K562 (cell line): ENCODE results near the gene TBX10. TPM values are rescaled to one million over a fixed set of nuclear protein-coding genes. Genes with fewer than 3 reads are reported as not detected.

Experiments used
- ATAC-seq: fragments of 200-7000 bp; cut with Tn5 transposase; 3 replicates; pipeline ENCODE4 v1.9.1; 2020; ENCODE audit warnings: moderate library complexity
- BruUV-seq: library from RNA; stranded (reverse); fragments of 400-500 nt; replicated peaks from 2 replicates; lab custom pipeline; 2021; lab: Mats Ljungman, UMichigan
- CTCF ChIA-PET: fragments of 300-600 bp; formaldehyde crosslinking; extraction: SDS; loops from one replicate; lab custom pipeline; 2021; ENCODE audit warnings: low intra/inter-chr PET ratio; lab: Yijun Ruan, JAX
- POLR2A ChIA-PET: fragments of 300-600, 350-650 bp; sonication (Branson Sonifier 250); formaldehyde crosslinking; extraction: SDS; loops from one replicate; lab custom pipeline; 2021; ENCODE audit warnings: antibody characterized with exemption, inconsistent platforms; lab: Yijun Ruan, JAX
- DNase-seq, 4 experiments: peaks; one replicate each; pipeline versions ENCODE4 v3.0.0 to v3.0.0-alpha.2; 2011 to 2018; ENCODE audit warnings: low spot score in 3 of 4, mixed read lengths in 3 of 4; ENCODE audit errors: extremely low read depth in 1 of 4
- FAIRE-seq: peaks from 2 replicates; lab custom pipeline; 2011; peaks lifted over from hg19 to GRCh38; lab: Jason Lieb, UNC
- H2AFZ ChIP-seq: 2 replicates; pipeline ENCODE4 v1.6.0; 2011; ENCODE audit warnings: low read depth, low read length, control low read depth, inconsistent platforms
- H3K27ac ChIP-seq: fragments of 200-600 bp; 3 replicates; pipeline ENCODE4 v1.8.0; 2011; ENCODE audit warnings: low read depth, mild to moderate bottlenecking, control low read depth, inconsistent platforms, low read length, moderate library complexity, mixed read lengths; ENCODE audit errors: extremely low read depth
- H3K27me3 ChIP-seq, 2 experiments: fragments of 300-600 bp in 1 of 2; 2 replicates in 1 of 2; 3 replicates in 1 of 2; pipeline versions ENCODE4 v1.6.0 to v1.8.0; 2011; ENCODE audit warnings: inconsistent platforms in 2 of 2, low read length in 2 of 2, mild to moderate bottlenecking in 1 of 2, mixed read lengths in 1 of 2, moderate library complexity in 1 of 2; ENCODE audit not compliant: control insufficient read depth in 2 of 2, insufficient read depth in 2 of 2
- H3K36me3 ChIP-seq: fragments of 300-600 bp; 3 replicates; pipeline ENCODE4 v1.8.0; 2011; ENCODE audit warnings: mild to moderate bottlenecking, low read length, inconsistent platforms; ENCODE audit not compliant: control insufficient read depth, insufficient read depth
- H3K4me1 ChIP-seq, 2 experiments: fragments of 200-600 bp in 1 of 2; replicated peaks in 1 of 2; 2 replicates in 1 of 2; 3 replicates in 1 of 2; pipeline versions ENCODE4 v1.5.1 to v1.8.0; 2011; ENCODE audit warnings: inconsistent platforms in 2 of 2, low read length in 2 of 2, mild to moderate bottlenecking in 1 of 2, mixed read lengths in 1 of 2, moderate library complexity in 1 of 2; ENCODE audit not compliant: control insufficient read depth in 2 of 2, insufficient read depth in 2 of 2
- H3K4me2 ChIP-seq: 2 replicates; pipeline ENCODE4 v1.6.1; 2011; ENCODE audit warnings: low read length, control low read depth, inconsistent platforms, mixed read lengths; ENCODE audit not compliant: insufficient read depth
- H3K4me3 ChIP-seq: fragments of 200-600 bp; sonication (generic), shearing (Covaris generic); 2 replicates; pipeline ENCODE4 v1.5.1; 2016; ENCODE audit warnings: control low read depth, inconsistent platforms
- H3K79me2 ChIP-seq: fragments of 200-600 bp; 3 replicates; pipeline ENCODE4 v1.8.0; 2011; ENCODE audit warnings: low read length, inconsistent platforms; ENCODE audit not compliant: control insufficient read depth, insufficient read depth
- H3K9ac ChIP-seq, 2 experiments: 2 replicates each; pipeline versions ENCODE4 v1.6.0 to v1.6.1; 2011; ENCODE audit warnings: low read depth in 2 of 2, low read length in 2 of 2, control low read depth in 1 of 2, inconsistent platforms in 1 of 2, mild to moderate bottlenecking in 1 of 2, mixed read lengths in 1 of 2; ENCODE audit not compliant: insufficient read depth in 1 of 2
- H3K9me1 ChIP-seq: one replicate; pipeline ENCODE4 v1.6.0; 2011; ENCODE audit warnings: inconsistent platforms, mild to moderate bottlenecking, low read length, moderate library complexity; ENCODE audit not compliant: control insufficient read depth, insufficient read depth
- H3K9me3 ChIP-seq: replicated peaks from 2 replicates; pipeline ENCODE4 v1.5.1; 2011; ENCODE audit warnings: low read depth, low read length, inconsistent platforms; ENCODE audit not compliant: control insufficient read depth, insufficient read depth
- H4K20me1 ChIP-seq: replicated peaks from 2 replicates; pipeline ENCODE4 v1.6.1; 2011; ENCODE audit warnings: low read length, inconsistent platforms, mixed read lengths; ENCODE audit not compliant: control insufficient read depth, insufficient read depth
- ARID1B ChIP-seq: fragments of 450-650 bp; IDR thresholded peaks from 2 replicates; pipeline ENCODE4 v1.6.1; 2016; ENCODE audit warnings: antibody characterized with exemption, mild to moderate bottlenecking, inconsistent platforms
- NR2F6 ChIP-seq: fragments of 450-650 bp; formaldehyde crosslinking; IDR thresholded peaks from 2 replicates; pipeline ENCODE4 v1.4.0; 2020; ENCODE audit warnings: mild to moderate bottlenecking
- RERE ChIP-seq: sonication (generic); formaldehyde crosslinking; IDR thresholded peaks from 2 replicates; pipeline ENCODE4 v1.8.0; 2023; ENCODE audit warnings: missing genetic modification reagents, mild to moderate bottlenecking, borderline replicate concordance
- SIN3A ChIP-seq, 2 experiments: fragments of 150-350 bp in 1 of 2; IDR thresholded peaks; 2 replicates each; pipeline ENCODE4 v1.6.1; 2011 to 2016; ENCODE audit warnings: borderline replicate concordance in 2 of 2, low read depth in 2 of 2, low read length in 2 of 2, mild to moderate bottlenecking in 2 of 2, moderate library complexity in 2 of 2; ENCODE audit not compliant: control insufficient read depth in 1 of 2
- THRA ChIP-seq: fragments of 450-650 bp; IDR thresholded peaks from 2 replicates; pipeline ENCODE4 v1.6.1; 2017; ENCODE audit warnings: mild to moderate bottlenecking, moderate library complexity
- ZBTB11 ChIP-seq, 3 experiments: fragments of 200-800 bp in 1 of 3; fragments of 250-450 bp in 1 of 3; fragments of 450-650 bp in 1 of 3; sonication (Bioruptor Pico) in 1 of 3; sonication (Bioruptor generic) in 1 of 3; formaldehyde crosslinking in 1 of 3; IDR thresholded peaks; 2 replicates each; pipeline versions ENCODE4 v1.6.1 to v1.8.0; 2016 to 2022; ENCODE audit warnings: mild to moderate bottlenecking in 2 of 3, missing genetic modification characterization in 2 of 3, missing compliant biosample characterization in 1 of 3, moderate library complexity in 1 of 3
- ZNF280B ChIP-seq: fragments of 250-450 bp; sonication (Bioruptor Pico); IDR thresholded peaks from 2 replicates; pipeline ENCODE4 v1.5.1; 2021; ENCODE audit warnings: mild to moderate bottlenecking
- WGBS: fragments of 100-300 bp; shearing (Covaris generic); methylation state at CpG from one replicate; pipeline ENCODE4 v1.1.6; 2016; ENCODE audit warnings: low coverage, mixed read lengths; ENCODE audit not compliant: insufficient coverage; ENCODE audit errors: missing lambda C conversion rate; 5-methylcytosine and 5-hydroxymethylcytosine counted together
- in situ Hi-C: fragments of 300-500 bp; cut with MboI; formaldehyde crosslinking; loops from 4 replicates; pipeline ENCODE4 v1.15.0; 2018; ENCODE audit warnings: inconsistent platforms, mixed read lengths
- intact Hi-C: fragments of 100-400 bp; cut with micrococcal nuclease; formaldehyde crosslinking; loops from 2 replicates; pipeline ENCODE4 v1.14.2; 2022
- polyA plus RNA-seq, 8 experiments: library from polyadenylated mRNA; depleted of rRNA in 4 of 8; stranded (reverse) in 5 of 8; unstranded in 3 of 8; fragments of >200 nt; fragmentation: Nextera tagmentation in 2 of 8; fragmentation: Illumina TruSeq in 1 of 8; extraction: Ambion mirVana in 2 of 8; extraction: Trizol in 1 of 8; gene quantifications; 2 replicates each; pipeline versions ENCODE4 v1.2.1 to v1.2.3, GENCODE V29; 2011 to 2014; ENCODE audit warnings: inconsistent platforms in 1 of 8, missing spikeins in 1 of 8
- total RNA-seq, 7 experiments: library from RNA; depleted of rRNA in 6 of 7; stranded (reverse); fragments of >200 nt in 6 of 7; fragmentation: Illumina TruSeq in 2 of 7; extraction: Trizol in 2 of 7; gene quantifications; 2 replicates each; pipeline versions ENCODE4 v1.2.1 to v1.2.3, GENCODE V29; 2011 to 2021; ENCODE audit warnings: low replicate concordance in 1 of 7

The TBX10 gene
- total and polyA plus RNA-seq, 9 of the 15 experiments (the other 6 are each of a cell fraction or from before 2014, with no cell fraction given): not detected

- Histone ChIP-seq H3K9me3 (0 out of 2 replicates have a peak, but pooled peaks cover 1% of the 10 kb centered on the region), H3K9me1 (no peaks in the 10 kb centered on the region), H3K27ac (no peak overlapping the region), H3K4me3 (no peak overlapping the region), H3K4me2 (no peak overlapping the region), H3K79me2 (no peaks in the 10 kb centered on the region), H4K20me1 (peaks cover 4% of the 10 kb centered on the region; the same call in 1 of the 2 replicates), H3K36me3 (no peaks in the 10 kb centered on the region), H2AFZ (no peak overlapping the region), H3K4me1 (peaks cover 0 to 5% of the 10 kb centered on the region in 2 experiments; a peak in 1 of 5 replicates), H3K27me3 (peaks cover 28 to 40% of the 10 kb centered on the region in 2 experiments; a peak in 4 of 5 replicates), H3K9ac (no peak overlapping the region)
- 4% methylated on average over 7 of the region's 7 CpGs for WGBS
- no peak for ATAC-seq
- intact Hi-C loops (no loop called here), in situ Hi-C loops (no loop called here)
- DNase-seq: no peak
- BruUV-seq: no TSS peak
- ChIA-PET CTCF (no interaction called here), POLR2A (interaction anchor here (1.2 kb wide), 1 partner anchor 17 kb away, joined by 3 read pairs; no protein-coding TSS in a partner anchor)
- FAIRE-seq: no peak
- TF ChIP-seq RERE (CRISPR knock-in tag) (no peak), ZNF280B (CRISPR knock-in tag) (no peak), ZBTB11 (CRISPR knock-in tag; IDR thresholded peaks at IDR 0.05) (no peak), THRA (no peak), NR2F6 (CRISPR knock-in tag) (no peak), ARID1B (no peak), SIN3A (IDR thresholded peaks at IDR 0.05; ENCODE audit: borderline replicate concordance in 2 of 2, control insufficient read depth in 1 of 2, low read depth in 2 of 2, low read length in 2 of 2) (no peak)
Measured at GRCh38 chr11:67673358-67673757, 33.8 kb upstream of the TBX10 start.
